Measurements from ENCODE around the gene BFSP1.

Gene BFSP1

GRCh38 chr20:17525650-17526049 is 5.5 kb downstream of the BFSP1 start:
- DNase-seq: no peak
- in situ Hi-C loops (cut with MboI; ENCODE audit: low pct_unique_long_range_greater_than_20kb, low sequenced_read_pairs): no loop called here

- no peak for DNase-seq
- in situ Hi-C loops (cut with MboI; ENCODE audit: low pct_unique_long_range_greater_than_20kb, low sequenced_read_pairs): no loop called here
These were observed 6.0 kb downstream of the BFSP1 start for GRCh38 chr20:17525132-17525531.

GRCh38 chr20:17524560-17524959 is 6.6 kb downstream of the BFSP1 start:
- no peak for DNase-seq
- in situ Hi-C loops (cut with MboI; ENCODE audit: low pct_unique_long_range_greater_than_20kb, low sequenced_read_pairs): no loop called here

- in situ Hi-C loops (cut with MboI; ENCODE audit: low pct_unique_long_range_greater_than_20kb, low sequenced_read_pairs): no loop called here
- no peak for DNase-seq
These were observed 7.9 kb downstream of the BFSP1 start for GRCh38 chr20:17523326-17523725.

GRCh38 chr20:17522528-17522927 is 8.7 kb downstream of the BFSP1 start:
- DNase-seq: no peak
- in situ Hi-C loops (cut with MboI; ENCODE audit: low pct_unique_long_range_greater_than_20kb, low sequenced_read_pairs): no loop called here

- no peak for DNase-seq
- in situ Hi-C loops (cut with MboI; ENCODE audit: low pct_unique_long_range_greater_than_20kb, low sequenced_read_pairs): no loop called here
These were observed 10.6 kb downstream of the BFSP1 start for GRCh38 chr20:17520583-17520982.

- no peak for DNase-seq
- in situ Hi-C loops (cut with MboI; ENCODE audit: low pct_unique_long_range_greater_than_20kb, low sequenced_read_pairs): no loop called here
These were observed 11.4 kb downstream of the BFSP1 start for GRCh38 chr20:17519606-17520285.

GRCh38 chr20:17518339-17519052 is 12.7 kb downstream of the BFSP1 start:
- in situ Hi-C loops (cut with MboI; ENCODE audit: low pct_unique_long_range_greater_than_20kb, low sequenced_read_pairs): no loop called here
- no peak for DNase-seq

GRCh38 chr20:17515053-17515452 is 16.1 kb downstream of the BFSP1 start:
- no peak for DNase-seq
- in situ Hi-C loops (cut with MboI; ENCODE audit: low pct_unique_long_range_greater_than_20kb, low sequenced_read_pairs): no loop called here

GRCh38 chr20:17513939-17514338 is 17.2 kb downstream of the BFSP1 start:
- in situ Hi-C loops (cut with MboI; ENCODE audit: low pct_unique_long_range_greater_than_20kb, low sequenced_read_pairs): no loop called here
- DNase-seq: no peak

GRCh38 chr20:17511401-17511800 is 19.8 kb downstream of the BFSP1 start:
- DNase-seq: no peak
- in situ Hi-C loops (cut with MboI; ENCODE audit: low pct_unique_long_range_greater_than_20kb, low sequenced_read_pairs): no loop called here

- in situ Hi-C loops (cut with MboI; ENCODE audit: low pct_unique_long_range_greater_than_20kb, low sequenced_read_pairs): no loop called here
- no peak for DNase-seq
These were observed 20.6 kb downstream of the BFSP1 start for GRCh38 chr20:17510548-17510947.

GRCh38 chr20:17508756-17509155 is 22.4 kb downstream of the BFSP1 start:
- in situ Hi-C loops (cut with MboI; ENCODE audit: low pct_unique_long_range_greater_than_20kb, low sequenced_read_pairs): no loop called here
- no peak for DNase-seq

- DNase-seq: no peak
- in situ Hi-C loops (cut with MboI; ENCODE audit: low pct_unique_long_range_greater_than_20kb, low sequenced_read_pairs): no loop called here
These were observed 23.6 kb downstream of the BFSP1 start for GRCh38 chr20:17507531-17507930.

- no peak for DNase-seq
These were observed 24.1 kb downstream of the BFSP1 start for GRCh38 chr20:17507032-17507431.

GRCh38 chr20:17505636-17506517 is 25.3 kb downstream of the BFSP1 start:
- in situ Hi-C loops (cut with MboI; ENCODE audit: low pct_unique_long_range_greater_than_20kb, low sequenced_read_pairs): no loop called here
- no peak for DNase-seq

More at GRCh38 chr20:17507032-17507431, 24.1 kb downstream of the BFSP1 start:
- in situ Hi-C loops (cut with MboI; ENCODE audit: low pct_unique_long_range_greater_than_20kb, low sequenced_read_pairs): no loop called here

GRCh38 chr20:17504898-17505635 is 26.1 kb downstream of the BFSP1 start:
- DNase-seq: peak; percentile 85
- in situ Hi-C loops (cut with MboI; ENCODE audit: low pct_unique_long_range_greater_than_20kb, low sequenced_read_pairs): no loop called here

- in situ Hi-C loops (cut with MboI; ENCODE audit: low pct_unique_long_range_greater_than_20kb, low sequenced_read_pairs): no loop called here
- no peak for DNase-seq
These were observed 26.9 kb downstream of the BFSP1 start for GRCh38 chr20:17504066-17504897.
